Skeletal muscle satellite cell (primary cell): ENCODE data around the gene GPR179.
"Not testable (repeated sequence)": the region's sequence is repeated elsewhere in the genome, so short reads cannot be mapped to it uniquely, and the experiment has no call there.

ENCODE experiments used
- H3K27me3 ChIP-seq: 2 replicates; pipeline ENCODE4 v1.7.0; 2013; ENCODE audit warnings: low read length; ENCODE audit not compliant: control insufficient read depth, insufficient read depth
- H3K36me3 ChIP-seq: 2 replicates; pipeline ENCODE4 v1.7.0; 2013; ENCODE audit warnings: mild to moderate bottlenecking, control low read depth, low read length; ENCODE audit not compliant: insufficient read depth
- H3K4me1 ChIP-seq: 2 replicates; pipeline ENCODE4 v1.7.0; 2013; ENCODE audit warnings: low read length; ENCODE audit not compliant: control insufficient read depth, insufficient read depth
- H3K4me2 ChIP-seq: 2 replicates; pipeline ENCODE4 v1.7.0; 2013; ENCODE audit warnings: mild to moderate bottlenecking, low read length
- H3K4me3 ChIP-seq: 2 replicates; pipeline ENCODE4 v1.7.0; 2013; ENCODE audit warnings: low read length
- H3K9ac ChIP-seq: 2 replicates; pipeline ENCODE4 v1.7.0; 2013; ENCODE audit warnings: mild to moderate bottlenecking, low read depth, low read length, moderate library complexity
- H3K9me3 ChIP-seq: replicated peaks from 2 replicates; pipeline ENCODE4 v1.7.0; 2013; ENCODE audit warnings: mild to moderate bottlenecking, control low read depth, low read length

GPR179 gene

GRCh38 chr17:38327936-38328335, 15.8 kb downstream of the GPR179 start:
- H3K4me3 ChIP-seq: no peak overlapping the region
- peaks cover 6% of the 10 kb centered on the region for H3K36me3 ChIP-seq
- H3K4me1 ChIP-seq: peaks cover 4% of the 10 kb centered on the region
- H3K4me2 ChIP-seq: no peak overlapping the region
- peaks cover 18% of the 10 kb centered on the region for H3K27me3 ChIP-seq
- no peaks in the 10 kb centered on the region for H3K9me3 ChIP-seq
- no peak overlapping the region for H3K9ac ChIP-seq

- H3K4me1 ChIP-seq: peaks cover 9% of the 10 kb centered on the region
- peaks cover 13% of the 10 kb centered on the region for H3K27me3 ChIP-seq
- H3K4me2 ChIP-seq: no peak overlapping the region
- no peaks in the 10 kb centered on the region for H3K9me3 ChIP-seq
- H3K4me3 ChIP-seq: no peak overlapping the region
- H3K36me3 ChIP-seq: peaks cover 11% of the 10 kb centered on the region
- no peak overlapping the region for H3K9ac ChIP-seq
These were observed 16.6 kb downstream of the GPR179 start for GRCh38 chr17:38326996-38327792.

GRCh38 chr17:38325221-38325851, 18.4 kb downstream of the GPR179 start:
- Histone ChIP-seq H3K9me3 (no peaks in the 10 kb centered on the region), H3K4me3 (no peak overlapping the region), H3K36me3 (peaks cover 17% of the 10 kb centered on the region), H3K4me1 (peaks cover 9% of the 10 kb centered on the region), H3K27me3 (peaks cover 3% of the 10 kb centered on the region), H3K9ac (no peak overlapping the region), H3K4me2 (no peak overlapping the region)

GRCh38 chr17:38324772-38325171, 19.0 kb downstream of the GPR179 start:
- peaks cover 3% of the 10 kb centered on the region for H3K27me3 ChIP-seq
- H3K4me1 ChIP-seq: peaks cover 9% of the 10 kb centered on the region
- peaks cover 21% of the 10 kb centered on the region for H3K36me3 ChIP-seq
- H3K9me3 ChIP-seq: no peaks in the 10 kb centered on the region
- no peak overlapping the region for H3K4me3 ChIP-seq
- no peak overlapping the region for H3K9ac ChIP-seq
- no peak overlapping the region for H3K4me2 ChIP-seq

- Histone ChIP-seq H3K4me3 (no peak overlapping the region), H3K4me1 (peaks cover 9% of the 10 kb centered on the region)
These were observed 19.5 kb downstream of the GPR179 start for GRCh38 chr17:38324141-38324697.

GRCh38 chr17:38322897-38323296, 20.9 kb downstream of the GPR179 start:
- Histone ChIP-seq H3K4me3 (no peak overlapping the region), H3K36me3 (peaks cover 24% of the 10 kb centered on the region), H3K9ac (no peak overlapping the region), H3K9me3 (no peaks in the 10 kb centered on the region), H3K27me3 (no peaks in the 10 kb centered on the region), H3K4me2 (no peak overlapping the region), H3K4me1 (peaks cover 9% of the 10 kb centered on the region)

More at GRCh38 chr17:38324141-38324697, 19.5 kb downstream of the GPR179 start:
- Histone ChIP-seq H3K9me3 (no peaks in the 10 kb centered on the region), H3K9ac (no peak overlapping the region), H3K36me3 (peaks cover 24% of the 10 kb centered on the region), H3K4me2 (no peak overlapping the region), H3K27me3 (peaks cover 3% of the 10 kb centered on the region)

- H3K4me2 ChIP-seq: no peak overlapping the region
- no peak overlapping the region for H3K4me3 ChIP-seq
- H3K27me3 ChIP-seq: no peaks in the 10 kb centered on the region
- H3K36me3 ChIP-seq: peaks cover 24% of the 10 kb centered on the region
- no peaks in the 10 kb centered on the region for H3K9me3 ChIP-seq
- H3K9ac ChIP-seq: no peak overlapping the region
- peaks cover 9% of the 10 kb centered on the region for H3K4me1 ChIP-seq
These were observed 21.5 kb downstream of the GPR179 start for GRCh38 chr17:38322156-38322779.

- H3K4me3 ChIP-seq: no peak overlapping the region
- H3K9me3 ChIP-seq: no peaks in the 10 kb centered on the region
- no peak overlapping the region for H3K9ac ChIP-seq
- no peak overlapping the region for H3K4me2 ChIP-seq
- no peaks in the 10 kb centered on the region for H3K27me3 ChIP-seq
- peaks cover 9% of the 10 kb centered on the region for H3K4me1 ChIP-seq
- H3K36me3 ChIP-seq: peaks cover 24% of the 10 kb centered on the region
These were observed 23.3 kb downstream of the GPR179 start for GRCh38 chr17:38320482-38320881.

- H3K4me2 ChIP-seq: no peak overlapping the region
- H3K9ac ChIP-seq: no peak overlapping the region
- no peaks in the 10 kb centered on the region for H3K9me3 ChIP-seq
- H3K4me1 ChIP-seq: no peaks in the 10 kb centered on the region
- H3K27me3 ChIP-seq: no peaks in the 10 kb centered on the region
- H3K36me3 ChIP-seq: peaks cover 16% of the 10 kb centered on the region
- H3K4me3 ChIP-seq: no peak overlapping the region
These were observed 26.7 kb downstream of the GPR179 start for GRCh38 chr17:38317081-38317480.

GRCh38 chr17:38315497-38315896, 28.3 kb downstream of the GPR179 start:
- Histone ChIP-seq H3K4me2 (no peak overlapping the region), H3K27me3 (no peaks in the 10 kb centered on the region), H3K4me1 (no peaks in the 10 kb centered on the region), H3K36me3 (peaks cover 12% of the 10 kb centered on the region), H3K4me3 (no peak overlapping the region), H3K9me3 (no peaks in the 10 kb centered on the region), H3K9ac (no peak overlapping the region)

GRCh38 chr17:38296834-38297517, 46.8 kb downstream of the GPR179 start, which contains the start of gene MRPL45:
MRPL45 (plus strand) TSS chr17:38297168; CDS start chr17:38297184, 16 bp downstream.
- H3K9me3 ChIP-seq, H3K27me3 ChIP-seq, H3K36me3 ChIP-seq, H3K4me1 ChIP-seq: not testable (repeated sequence)
- H3K9ac ChIP-seq: peak within 1 kb of the TSS; percentile 90
- peak within 1 kb of the TSS; percentile 80 for H3K4me2 ChIP-seq
- H3K4me3 ChIP-seq: peak within 1 kb of the TSS; percentile 91
